Epidermal melanocyte (primary cell): Measurements from ENCODE around the gene PGS1.
A peak's percentile ranks its signal among the peaks of the same experiment; 100 is the strongest.

ENCODE experiments used
- DNase-seq: peaks from one replicate; pipeline ENCODE4 v3.0.0; 2011; ENCODE audit warnings: low spot score; ENCODE audit not compliant: insufficient read length

PGS1 gene

GRCh38 chr17:78345791-78346494, 32.5 kb upstream of the PGS1 start:
- DNase-seq, result no peak

DNA sequence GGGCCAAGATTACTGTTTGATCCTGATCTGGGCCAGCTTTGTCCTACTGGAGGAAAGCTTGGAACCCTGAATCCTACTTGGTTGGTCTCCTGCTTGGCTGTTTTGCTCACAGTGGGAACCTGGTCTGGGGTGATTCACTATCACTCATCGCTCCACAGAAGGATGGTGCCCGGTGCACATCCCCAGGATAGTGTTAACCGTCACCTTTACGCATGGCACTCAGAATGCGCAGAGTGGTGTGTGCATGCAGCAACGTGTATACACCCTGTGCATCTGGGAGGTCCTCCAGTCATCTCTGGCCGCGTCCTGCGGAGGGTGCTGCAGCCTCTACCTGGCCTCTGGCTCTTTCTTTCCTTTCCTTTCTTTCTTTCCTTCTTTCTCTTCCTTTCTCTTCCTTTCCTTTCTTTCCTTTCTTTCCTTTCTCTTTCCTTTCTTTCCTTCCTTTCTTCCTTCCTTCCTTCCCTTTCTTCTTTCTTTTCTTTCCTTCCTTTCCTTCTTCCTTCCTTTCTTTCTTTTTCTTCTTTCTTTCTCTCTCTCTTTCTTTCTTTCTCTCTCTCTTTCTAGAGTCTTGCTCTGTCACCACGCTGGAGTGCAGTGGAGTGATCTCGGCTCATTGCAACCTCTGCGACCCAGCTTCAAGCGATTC, 31.7 kb upstream of the PGS1 start:
- DNase-seq, result no peak

GRCh38 chr17:78347453-78347852, 31.0 kb upstream of the PGS1 start:
- DNase-seq, result no peak

- DNase-seq, result no peak
Observed at GRCh38 chr17:78348055-78348770, 30.2 kb upstream of the PGS1 start.

DNA sequence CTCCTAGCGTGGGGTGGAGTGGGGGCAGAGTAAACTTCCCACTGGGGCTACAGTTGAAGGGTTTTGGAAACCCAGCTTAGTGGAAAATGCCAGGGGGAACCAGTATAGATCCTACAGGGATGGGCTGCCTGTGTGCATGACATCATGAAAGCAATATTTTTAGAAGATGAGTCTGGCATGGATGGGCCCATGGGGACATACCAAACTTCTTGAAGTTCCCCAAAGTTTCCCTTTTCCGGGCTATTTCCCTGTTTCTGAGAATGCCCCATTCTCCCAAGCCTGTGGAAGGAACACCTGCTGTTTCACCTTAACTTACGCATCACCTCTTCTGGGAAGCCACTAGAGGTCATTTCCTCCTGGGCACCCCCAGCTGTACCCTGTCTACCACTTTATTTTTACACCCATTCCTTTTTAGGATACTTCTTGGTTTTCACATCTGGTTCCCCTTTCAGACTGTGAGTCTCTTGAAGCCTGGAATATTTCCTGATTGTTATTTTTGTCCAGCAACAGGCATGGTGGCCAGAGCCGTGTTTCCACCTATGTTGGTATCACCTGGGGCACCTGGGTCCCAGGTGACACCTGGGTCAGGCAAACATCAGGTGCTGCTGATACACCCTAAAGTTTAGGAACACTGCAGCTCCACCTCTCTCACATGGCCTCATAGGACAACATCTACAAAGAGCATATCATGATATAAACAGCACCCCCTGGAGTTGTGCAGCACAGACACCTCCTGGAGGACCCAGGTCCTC, 28.4 kb upstream of the PGS1 start:
- DNase-seq, result no peak

- no peak for DNase-seq
Observed at GRCh38 chr17:78351449-78352006, 26.9 kb upstream of the PGS1 start.

GRCh38 chr17:78353834-78354233, 24.6 kb upstream of the PGS1 start:
- DNase-seq, result no peak

GRCh38 chr17:78355045-78355641, 23.3 kb upstream of the PGS1 start:
- no peak for DNase-seq

DNA sequence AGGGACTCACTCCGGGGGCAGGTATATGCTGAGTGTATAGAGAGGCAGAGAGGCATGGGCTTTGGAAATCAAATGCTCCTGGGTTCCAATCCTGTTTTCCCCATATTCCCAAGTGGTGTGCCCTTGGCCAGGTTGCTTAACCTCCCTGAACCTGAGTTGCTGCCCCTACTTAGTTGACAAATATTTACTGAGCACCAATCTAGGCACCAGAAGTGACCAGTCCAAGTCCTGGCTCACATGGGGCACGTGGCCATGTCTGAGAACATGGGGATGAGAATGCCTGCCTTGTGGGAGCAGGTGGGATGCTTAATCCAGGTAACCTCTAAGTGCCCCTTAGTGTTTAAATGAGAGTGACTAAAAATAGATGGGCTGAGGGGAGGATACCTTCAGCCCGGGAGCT, 22.7 kb upstream of the PGS1 start:
- DNase-seq, result no peak

GRCh38 chr17:78356101-78356713, 22.2 kb upstream of the PGS1 start:
- DNase-seq, result peak; percentile 34

DNA sequence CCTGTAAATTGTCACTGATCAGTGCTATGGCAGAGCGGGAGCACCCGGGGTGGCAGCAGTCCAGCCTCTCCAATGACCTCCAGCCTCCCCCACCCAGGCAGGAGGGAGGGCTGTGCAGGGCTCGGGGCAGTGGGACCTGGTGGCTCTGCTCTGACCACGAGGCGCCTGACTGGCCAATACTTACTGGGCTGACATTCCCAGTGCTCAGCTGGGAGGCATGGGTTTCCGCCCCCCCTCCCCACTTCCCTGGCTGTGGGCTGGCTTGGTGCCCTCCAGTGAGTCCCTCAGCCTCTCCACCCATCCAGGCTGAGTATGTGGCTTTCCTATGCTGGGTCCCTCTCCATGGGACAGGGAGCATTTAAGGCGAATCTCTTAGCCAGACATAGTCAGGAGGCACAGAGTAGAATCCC, 21.3 kb upstream of the PGS1 start:
- DNase-seq, result peak; percentile 43

DNA sequence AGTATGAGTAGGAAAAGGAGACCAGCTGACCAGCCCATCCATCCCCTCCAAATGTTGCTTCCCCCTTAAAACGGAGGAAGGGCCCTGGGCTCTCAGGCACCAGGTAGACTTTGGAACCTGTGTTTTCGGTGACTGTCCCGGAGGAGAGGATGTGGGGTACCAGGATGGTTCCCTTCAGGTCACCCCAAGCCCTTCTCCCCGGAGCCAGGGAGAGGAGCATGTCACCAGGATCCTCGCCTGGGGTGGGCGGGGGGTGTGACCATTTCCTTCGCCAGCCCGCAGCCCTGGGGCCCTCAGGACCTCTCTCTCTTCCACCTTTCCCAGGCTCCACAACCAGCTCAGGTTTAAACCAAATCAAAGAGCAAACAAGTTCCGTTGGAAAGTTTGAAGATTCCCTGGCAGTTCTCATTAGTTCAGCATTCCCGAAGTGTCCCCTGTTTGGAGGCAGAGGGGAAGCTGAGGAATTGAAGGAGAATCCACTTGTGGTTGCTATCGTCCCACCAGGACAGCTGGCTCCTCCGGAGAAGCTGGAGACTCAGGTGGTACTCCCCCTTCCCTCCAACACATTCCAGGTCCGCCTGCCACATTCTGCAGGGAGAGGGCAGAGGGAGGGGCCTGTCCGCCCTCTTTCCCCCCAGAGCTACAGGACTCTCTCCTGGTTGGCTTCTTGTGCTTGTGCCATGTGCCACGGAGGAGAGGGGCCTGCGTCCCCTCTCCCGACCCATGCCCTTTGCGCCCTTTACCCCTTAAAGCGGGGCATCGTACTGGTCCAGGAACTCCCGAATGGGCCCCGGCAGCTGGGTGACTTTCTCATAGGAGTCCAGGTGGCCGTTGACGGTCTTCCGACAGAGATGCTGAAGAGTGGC, 20.5 kb upstream of the PGS1 start:
- no peak for DNase-seq

DNA sequence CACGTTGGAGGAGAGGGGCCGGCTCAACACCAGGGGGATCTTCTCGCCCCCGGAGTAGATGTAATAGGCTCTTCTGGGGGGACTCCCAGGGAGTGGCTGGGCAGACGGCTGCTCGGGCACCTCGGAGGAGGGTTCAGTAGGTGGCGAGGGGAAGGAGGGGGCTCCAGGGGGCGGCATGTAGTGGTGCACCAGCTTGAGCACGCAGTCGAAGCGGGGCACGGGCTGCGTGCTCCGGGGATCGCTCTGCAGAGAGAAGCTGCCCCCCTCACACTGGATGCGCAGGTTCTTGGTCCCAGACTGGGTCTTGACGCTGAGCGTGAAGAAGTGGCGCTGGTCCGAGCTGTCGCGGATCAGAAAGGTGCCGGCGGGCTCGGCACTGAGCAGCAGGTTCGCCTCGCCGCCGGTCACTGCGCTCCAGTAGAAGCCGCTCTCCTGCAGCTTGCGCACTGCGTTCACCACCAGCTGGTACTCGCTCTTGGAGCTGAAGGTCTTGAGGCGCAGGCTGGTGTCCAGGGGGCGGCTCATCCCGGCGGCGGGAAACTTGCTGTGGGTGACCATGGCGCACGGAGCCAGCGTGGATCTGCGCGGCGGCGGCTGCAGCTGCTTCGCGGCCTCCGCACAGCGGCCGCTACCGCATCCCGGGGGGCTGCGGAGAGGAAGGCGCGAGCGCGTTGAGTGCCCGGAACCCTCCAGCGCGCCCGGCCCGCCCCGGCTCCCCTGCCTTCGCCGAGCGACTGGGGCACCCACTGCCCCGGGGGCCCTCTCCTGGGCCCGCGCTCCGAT, 19.7 kb upstream of the PGS1 start:
- DNase-seq, result no peak

GRCh38 chr17:78359321-78359996, 19.0 kb upstream of the PGS1 start:
- peak; percentile 58 for DNase-seq

DNA sequence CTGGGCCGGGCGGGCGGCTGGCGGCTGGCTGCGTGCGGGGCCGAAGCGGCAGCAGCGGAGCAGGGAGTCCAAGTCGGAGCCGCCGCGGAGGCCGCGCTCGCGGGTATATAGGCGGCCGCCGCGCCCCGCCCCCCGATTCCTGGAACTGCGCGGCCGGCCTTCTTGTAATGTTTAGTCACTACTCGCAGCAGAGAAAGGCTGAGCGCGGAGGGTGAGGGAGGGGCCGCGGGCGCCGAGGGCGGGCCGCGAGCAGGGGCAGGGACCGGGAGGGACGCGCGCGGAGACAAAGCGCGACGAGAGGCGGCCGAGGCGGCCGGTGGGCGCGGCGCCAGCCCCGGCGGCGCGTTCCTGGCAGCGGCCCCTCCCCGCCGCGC, 18.5 kb upstream of the PGS1 start, which contains the start of gene SOCS3:
SOCS3 (minus strand) TSS at position 81 of the 374 bp plus-strand sequence. CDS start 982 bp downstream, outside the sequence.
- peak; percentile 94 for DNase-seq

GRCh38 chr17:78360371-78361224, 17.9 kb upstream of the PGS1 start:
- peak; percentile 97 for DNase-seq

GRCh38 chr17:78361225-78361701, 17.2 kb upstream of the PGS1 start:
- DNase-seq, result no peak
